ENCODE results near the gene PPP1R9A.

PPP1R9A gene

DNA sequence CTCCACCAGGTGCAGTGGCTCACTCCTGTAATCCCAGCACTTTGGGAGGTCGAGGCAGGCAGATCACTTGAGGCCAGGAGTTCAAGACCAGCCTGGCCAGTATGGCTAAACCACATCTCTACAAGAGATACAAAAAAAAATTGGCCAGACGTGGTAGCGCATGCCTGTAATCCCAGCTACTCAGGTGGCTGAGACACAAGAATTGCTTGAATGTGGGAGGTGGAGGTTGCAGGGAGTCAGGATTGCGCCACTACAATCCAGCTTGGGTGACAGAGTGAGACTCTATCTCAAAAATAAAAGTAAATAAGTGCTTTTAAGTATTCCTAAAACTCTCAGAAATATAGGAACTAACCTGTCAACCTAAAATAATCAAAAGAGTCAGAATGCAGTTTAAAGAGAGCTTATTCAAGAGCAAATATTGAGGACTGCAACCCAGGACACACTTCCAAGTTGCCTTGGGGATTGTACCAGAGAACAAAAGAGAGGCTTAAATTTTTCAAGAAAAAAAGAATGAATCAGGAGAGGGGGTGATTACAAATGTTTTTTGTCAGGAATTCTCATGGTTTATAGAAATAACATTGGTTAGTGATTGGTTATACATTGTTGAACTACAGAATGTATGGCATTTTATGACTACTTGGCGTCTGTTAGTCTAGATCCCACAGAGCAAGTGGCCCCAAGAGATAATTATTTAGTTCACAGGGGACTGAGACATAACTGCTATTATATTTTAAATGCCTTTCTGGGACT is 33.2 kb upstream of the PPP1R9A start:
- H3K4me1 ChIP-seq (ENCODE audit: control insufficient read depth, low read length), result no peaks in the 10 kb centered on the region
- H3K79me2 ChIP-seq (ENCODE audit: control insufficient read depth, low read length), result no peaks in the 10 kb centered on the region
- no peak overlapping the region for H3K4me2 ChIP-seq (ENCODE audit: low read length)
- TF ChIP-seq EZH2phosphoT487 (IDR thresholded peaks at IDR 0.05; ENCODE audit: borderline replicate concordance, low read length), result no peak
- TF ChIP-seq, protein P1, sequence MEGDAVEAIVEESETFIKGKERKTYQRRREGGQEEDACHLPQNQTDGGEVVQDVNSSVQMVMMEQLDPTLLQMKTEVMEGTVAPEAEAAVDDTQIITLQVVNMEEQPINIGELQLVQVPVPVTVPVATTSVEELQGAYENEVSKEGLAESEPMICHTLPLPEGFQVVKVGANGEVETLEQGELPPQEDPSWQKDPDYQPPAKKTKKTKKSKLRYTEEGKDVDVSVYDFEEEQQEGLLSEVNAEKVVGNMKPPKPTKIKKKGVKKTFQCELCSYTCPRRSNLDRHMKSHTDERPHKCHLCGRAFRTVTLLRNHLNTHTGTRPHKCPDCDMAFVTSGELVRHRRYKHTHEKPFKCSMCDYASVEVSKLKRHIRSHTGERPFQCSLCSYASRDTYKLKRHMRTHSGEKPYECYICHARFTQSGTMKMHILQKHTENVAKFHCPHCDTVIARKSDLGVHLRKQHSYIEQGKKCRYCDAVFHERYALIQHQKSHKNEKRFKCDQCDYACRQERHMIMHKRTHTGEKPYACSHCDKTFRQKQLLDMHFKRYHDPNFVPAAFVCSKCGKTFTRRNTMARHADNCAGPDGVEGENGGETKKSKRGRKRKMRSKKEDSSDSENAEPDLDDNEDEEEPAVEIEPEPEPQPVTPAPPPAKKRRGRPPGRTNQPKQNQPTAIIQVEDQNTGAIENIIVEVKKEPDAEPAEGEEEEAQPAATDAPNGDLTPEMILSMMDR (IDR thresholded peaks at IDR 0.05; ENCODE audit: low read depth, low read length, poor library complexity, severe bottlenecking), result no peak
- H3K27me3 ChIP-seq (ENCODE audit: control insufficient read depth, low read length), result no peaks in the 10 kb centered on the region
- no peaks in the 10 kb centered on the region for H3K9me2 ChIP-seq (replicated peaks; ENCODE audit: control insufficient read depth, low read length)
- no peaks in the 10 kb centered on the region for H4K20me1 ChIP-seq (ENCODE audit: control insufficient read depth, insufficient read depth, low read depth, low read length)
- no peaks in the 10 kb centered on the region for H3F3A ChIP-seq (ENCODE audit: control insufficient read depth, insufficient read depth)
- peaks cover 9% of the 10 kb centered on the region; the same call in 1 of the 2 replicates for H3K9me3 ChIP-seq (ENCODE audit: control insufficient read depth, insufficient read depth, low read length)
- H3K36me3 ChIP-seq (ENCODE audit: control insufficient read depth, low read length), result no peaks in the 10 kb centered on the region
- H3K27ac ChIP-seq (ENCODE audit: low read depth, low read length), result no peak overlapping the region
- H3K4me3 ChIP-seq (ENCODE audit: low read length), result no peak overlapping the region

DNA sequence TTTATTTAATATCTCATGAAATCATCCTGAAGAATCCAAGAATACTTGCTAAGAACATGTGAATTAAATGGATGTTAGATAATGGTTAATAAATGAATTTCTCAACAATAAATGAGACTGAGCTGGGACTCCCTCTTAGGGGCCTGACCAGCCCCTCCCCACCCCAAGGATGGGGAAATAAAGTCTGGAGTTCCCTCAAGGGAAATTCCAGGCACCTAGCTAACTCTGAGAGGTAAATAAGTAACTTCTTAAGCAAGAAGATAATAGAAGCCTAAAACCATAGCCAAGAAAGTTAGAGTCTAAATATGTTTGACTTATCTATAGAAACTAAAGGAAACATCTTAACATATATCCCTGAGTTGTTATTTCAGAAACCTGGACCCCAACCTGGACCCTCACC is 32.2 kb upstream of the PPP1R9A start:
- no peaks in the 10 kb centered on the region for H3F3A ChIP-seq (ENCODE audit: control insufficient read depth, insufficient read depth)
- TF ChIP-seq, protein P1 (IDR thresholded peaks at IDR 0.05; ENCODE audit: low read depth, low read length, poor library complexity, severe bottlenecking), result no peak
- TF ChIP-seq EZH2phosphoT487 (IDR thresholded peaks at IDR 0.05; ENCODE audit: borderline replicate concordance, low read length), result no peak

DNA sequence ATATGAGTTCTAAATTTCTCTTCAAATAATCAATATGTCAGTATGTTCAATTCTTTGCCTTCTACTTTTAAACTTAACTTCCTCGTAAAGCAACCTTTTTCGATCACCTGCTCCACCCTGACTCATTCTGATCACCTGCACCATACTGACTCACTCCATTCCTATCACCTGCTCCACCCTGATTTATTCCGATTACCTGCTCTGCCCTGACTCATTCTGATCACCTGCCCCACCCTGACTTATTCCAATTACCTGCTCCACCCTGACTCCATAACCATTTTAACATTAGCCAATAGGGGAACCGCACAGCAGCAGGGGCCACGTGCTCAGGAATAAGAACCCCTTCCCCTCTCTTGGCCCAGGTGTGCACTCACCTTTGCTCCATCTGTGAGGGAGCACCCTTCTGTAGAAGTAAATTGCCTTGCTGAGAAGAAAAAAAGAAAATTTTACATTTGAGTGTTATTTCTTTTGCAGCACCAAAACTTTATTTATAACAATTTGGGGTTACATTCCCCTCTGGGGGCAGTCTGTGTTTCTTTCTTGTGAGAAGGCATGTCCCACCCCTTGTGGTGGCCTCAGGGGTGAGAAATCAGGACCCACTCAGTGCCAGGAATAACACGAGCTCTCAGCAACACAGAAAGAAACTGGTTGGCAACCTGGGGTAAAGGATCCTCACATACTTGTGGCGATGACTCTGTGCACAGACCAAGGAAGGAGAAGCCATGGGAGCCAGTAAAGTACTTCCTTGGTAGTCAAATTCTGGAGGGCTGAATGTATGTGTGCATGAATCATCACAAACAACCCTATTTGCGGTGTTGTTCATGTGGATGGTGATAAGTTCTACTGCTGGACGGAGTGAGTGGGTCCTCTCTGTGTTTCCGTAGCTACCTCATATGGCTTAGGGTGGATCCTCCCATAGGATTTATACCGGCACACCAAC is 29.4 kb upstream of the PPP1R9A start:
- Histone ChIP-seq H3K4me2 (ENCODE audit: low read length) (no peak overlapping the region), H3K9me3 (ENCODE audit: control insufficient read depth, insufficient read depth, low read length) (peaks cover 9% of the 10 kb centered on the region; the same call in 1 of the 2 replicates), H3F3A (ENCODE audit: control insufficient read depth, insufficient read depth) (no peaks in the 10 kb centered on the region), H3K79me2 (ENCODE audit: control insufficient read depth, low read length) (no peaks in the 10 kb centered on the region), H4K20me1 (ENCODE audit: control insufficient read depth, insufficient read depth, low read depth, low read length) (no peaks in the 10 kb centered on the region), H3K4me1 (ENCODE audit: control insufficient read depth, low read length) (no peaks in the 10 kb centered on the region), H3K4me3 (ENCODE audit: low read length) (no peak overlapping the region), H3K9me2 (replicated peaks; ENCODE audit: control insufficient read depth, low read length) (no peaks in the 10 kb centered on the region), H3K27me3 (ENCODE audit: control insufficient read depth, low read length) (no peaks in the 10 kb centered on the region), H3K36me3 (ENCODE audit: control insufficient read depth, low read length) (no peaks in the 10 kb centered on the region), H3K27ac (ENCODE audit: low read depth, low read length) (no peak overlapping the region)
- TF ChIP-seq, protein P1 (IDR thresholded peaks at IDR 0.05; ENCODE audit: low read depth, low read length, poor library complexity, severe bottlenecking), result no peak
- no peak for TF ChIP-seq EZH2phosphoT487 (IDR thresholded peaks at IDR 0.05; ENCODE audit: borderline replicate concordance, low read length)

More for the DNA sequence above, 32.2 kb upstream of the PPP1R9A start:
- Histone ChIP-seq H3K4me1 (ENCODE audit: control insufficient read depth, low read length) (no peaks in the 10 kb centered on the region), H3K27ac (ENCODE audit: low read depth, low read length) (no peak overlapping the region), H3K4me3 (ENCODE audit: low read length) (no peak overlapping the region), H3K9me2 (replicated peaks; ENCODE audit: control insufficient read depth, low read length) (no peaks in the 10 kb centered on the region), H3K27me3 (ENCODE audit: control insufficient read depth, low read length) (no peaks in the 10 kb centered on the region), H3K36me3 (ENCODE audit: control insufficient read depth, low read length) (no peaks in the 10 kb centered on the region), H3K79me2 (ENCODE audit: control insufficient read depth, low read length) (no peaks in the 10 kb centered on the region), H4K20me1 (ENCODE audit: control insufficient read depth, insufficient read depth, low read depth, low read length) (no peaks in the 10 kb centered on the region), H3K9me3 (ENCODE audit: control insufficient read depth, insufficient read depth, low read length) (peaks cover 9% of the 10 kb centered on the region; the same call in 1 of the 2 replicates), H3K4me2 (ENCODE audit: low read length) (no peak overlapping the region)

Data from DOHH2 (cell line).